Measurements from ENCODE around the gene VN1R5. TPM values are rescaled to one million over a fixed set of nuclear protein-coding genes. Genes with fewer than 3 reads are reported as not detected.

VN1R5 gene
- total and polyA plus RNA-seq, 2 of the 4 experiments (the other 2 are of a cell fraction): not detected

DNA sequence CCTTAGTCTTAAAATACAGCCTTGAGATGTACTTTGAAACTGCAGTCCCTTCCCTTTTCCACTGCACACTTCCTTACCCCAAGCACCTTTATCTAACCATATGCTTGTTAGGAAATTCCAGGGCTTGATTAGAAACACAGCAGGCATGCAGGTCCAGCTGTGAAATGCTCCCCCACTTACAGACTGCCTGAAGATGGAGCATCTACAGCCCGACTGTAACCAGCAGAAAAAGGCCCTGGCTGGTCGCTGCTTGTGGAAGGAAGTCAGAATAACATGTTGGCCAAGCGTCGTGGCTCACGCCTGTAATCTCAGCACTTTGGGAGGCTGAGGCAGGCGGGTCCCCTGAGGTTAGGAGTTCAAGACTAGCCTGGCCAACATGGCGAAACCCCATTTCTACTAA, 37.2 kb downstream of the VN1R5 start:
- H3K4me1 ChIP-seq (ENCODE audit: control insufficient read depth, insufficient read depth, low read length): peaks cover 10% of the 10 kb centered on the region
- dilution Hi-C loops (cut with HindIII; ENCODE audit: low sequenced_read_pairs, unreplicated experiment) (no loop called here), intact Hi-C loops (cut with micrococcal nuclease) (loop anchor here (10.0 kb wide), 1 partner anchor 188 kb away; the partner anchor contains the start of gene ZNF669), in situ Hi-C loops (cut with MboI; ENCODE audit: low sequenced_read_pairs) (no loop called here)
- H2BK5ac ChIP-seq (ENCODE audit: low read depth, low read length, poor library complexity, severe bottlenecking): no peak overlapping the region
- H4K5ac ChIP-seq (ENCODE audit: low read depth, low read length): no peak overlapping the region
- BruUV-seq (replicated peaks): no TSS peak
- peaks cover 2% of the 10 kb centered on the region; the same call in 1 of the 2 replicates for H3K9me3 ChIP-seq (ENCODE audit: control insufficient read depth, insufficient read depth, low read length)
- H3K4me3 ChIP-seq (ENCODE audit: insufficient read depth, low read depth, low read length): no peak overlapping the region
- H2AFZ ChIP-seq (replicated peaks; ENCODE audit: low read length, poor library complexity): no peak overlapping the region
- H4K8ac ChIP-seq (ENCODE audit: low read depth in 2 of 2, low read length in 2 of 2): no peak overlapping the region
- no peaks in the 10 kb centered on the region for H3K27me3 ChIP-seq (ENCODE audit: control insufficient read depth, insufficient read depth, low read length)
- peaks cover 8% of the 10 kb centered on the region; the same call in 1 of the 2 replicates for H3K9me1 ChIP-seq (ENCODE audit: insufficient read depth, low read length)
- H3K36me3 ChIP-seq (ENCODE audit: control insufficient read depth, insufficient read depth, low read length): no peaks in the 10 kb centered on the region
- no peak overlapping the region for H3K23ac ChIP-seq (ENCODE audit: low read depth, low read length)
- no peak overlapping the region for H2BK20ac ChIP-seq (ENCODE audit: low read depth, low read length)
- WGBS, 2 experiments (ENCODE audit: extremely low coverage in 2 of 2, insufficient read length in 1 of 2): 80% methylated on average over 1 of the region's 7 CpGs; no CpG with 5 or more reads in 1 of the 2 experiments
- no peak overlapping the region for H3K4me2 ChIP-seq (ENCODE audit: low read depth, low read length)
- no peak overlapping the region for H3K18ac ChIP-seq (ENCODE audit: low read depth, low read length)
- H3K27ac ChIP-seq (ENCODE audit: insufficient read depth, low read length): no peak overlapping the region
- no peak overlapping the region for H2BK120ac ChIP-seq (ENCODE audit: low read depth, low read length)
- POLR2A ChIA-PET (ENCODE audit: unreplicated experiment): no interaction called here
- no peak overlapping the region for H3K14ac ChIP-seq (replicated peaks; ENCODE audit: low read depth, low read length)
- no peak overlapping the region for H4K91ac ChIP-seq (ENCODE audit: insufficient read depth, low read depth, low read length)
- no peak overlapping the region for H3K56ac ChIP-seq (ENCODE audit: extremely low read depth, insufficient read depth, low read length)
- no peaks in the 10 kb centered on the region for H3K79me1 ChIP-seq (ENCODE audit: low read depth in 1 of 2, low read length in 2 of 2)
- peak; percentile 44; the same call in 1 of the 2 replicates for ATAC-seq (ENCODE audit: low read depth)
- no peak overlapping the region for H2AK9ac ChIP-seq (replicated peaks; ENCODE audit: low read depth, low read length, poor library complexity)
- no peak overlapping the region for H2BK15ac ChIP-seq (ENCODE audit: low read depth, low read length)
- CTCF ChIA-PET: no interaction called here
- H3K9ac ChIP-seq (ENCODE audit: low read depth, low read length): no peak overlapping the region
- peaks cover 4% of the 10 kb centered on the region; the same call in 1 of the 2 replicates for H4K20me1 ChIP-seq (ENCODE audit: insufficient read depth, low read length)
- TF ChIP-seq CTCF (conservative IDR thresholded peaks at IDR 0.05; ENCODE audit: low read depth, low read length): no peak
- no peak for TF ChIP-seq NFE2L2 (IDR thresholded peaks at IDR 0.05; ENCODE audit: low read depth, low read length)
- no peak overlapping the region for H2AK5ac ChIP-seq (ENCODE audit: low read depth, low read length)
- H3K4ac ChIP-seq (ENCODE audit: low read depth, low read length): no peak overlapping the region
- DNase-seq: peak; percentile 72
